HG03175 (cell line): ENCODE measurements around the gene IQGAP2.
"Not testable (repeated sequence)": the region's sequence is repeated elsewhere in the genome, so short reads cannot be mapped to it uniquely, and the experiment has no call there.

Experiments used
- ATAC-seq: cut with Tn5 transposase; IDR thresholded peaks from one replicate; pipeline ENCODE4 v1.9.1; 2021; ENCODE audit warnings: mild to moderate bottlenecking, moderate library complexity; ENCODE audit not compliant: unreplicated experiment

IQGAP2 gene

GRCh38 chr5:76414788-76415187, 11.7 kb downstream of the IQGAP2 start:
- ATAC-seq = no peak

DNA sequence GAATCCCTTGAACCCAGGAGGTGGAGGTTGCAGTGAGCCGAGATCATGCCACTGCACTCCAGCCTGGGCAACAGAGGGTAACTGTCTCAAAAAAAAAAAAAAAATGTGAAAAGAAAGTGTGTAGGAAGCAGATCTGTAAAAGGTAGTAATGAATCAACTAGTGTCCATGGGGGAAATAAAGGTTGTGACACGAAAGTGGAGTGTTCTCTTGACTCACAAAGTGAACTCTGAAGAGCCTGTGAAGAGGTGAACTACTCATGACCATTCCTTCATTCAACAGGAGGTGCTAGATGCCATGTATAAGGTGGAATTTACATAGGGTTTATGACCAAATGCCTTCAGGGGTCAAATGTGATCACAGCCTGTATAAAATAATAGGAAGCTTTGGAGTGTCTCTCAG, 12.8 kb downstream of the IQGAP2 start:
- ATAC-seq = no peak

GRCh38 chr5:76419597-76420298, 16.7 kb downstream of the IQGAP2 start:
- no peak for ATAC-seq

- no peak for ATAC-seq
Observed at GRCh38 chr5:76422227-76422626, 19.1 kb downstream of the IQGAP2 start.

DNA sequence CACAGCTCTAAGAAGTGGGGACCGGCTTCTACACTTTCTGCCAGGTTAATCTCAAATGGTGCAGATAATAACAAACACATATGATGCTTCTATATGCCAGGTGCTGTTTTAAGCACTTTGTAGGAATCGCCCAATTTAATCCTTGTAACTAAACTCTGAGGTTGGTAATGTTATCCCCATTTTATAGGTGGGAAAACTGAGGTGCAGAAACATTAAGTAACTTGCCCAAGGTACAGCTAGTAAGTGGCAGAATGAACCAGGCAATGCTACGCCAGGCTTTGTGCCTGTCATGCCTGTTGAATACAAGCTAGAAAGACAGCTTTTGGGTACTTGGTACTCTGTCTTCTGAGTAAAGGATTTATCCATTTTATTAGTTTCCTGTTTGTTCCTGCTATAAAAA, 19.7 kb downstream of the IQGAP2 start:
- ATAC-seq = no peak

DNA sequence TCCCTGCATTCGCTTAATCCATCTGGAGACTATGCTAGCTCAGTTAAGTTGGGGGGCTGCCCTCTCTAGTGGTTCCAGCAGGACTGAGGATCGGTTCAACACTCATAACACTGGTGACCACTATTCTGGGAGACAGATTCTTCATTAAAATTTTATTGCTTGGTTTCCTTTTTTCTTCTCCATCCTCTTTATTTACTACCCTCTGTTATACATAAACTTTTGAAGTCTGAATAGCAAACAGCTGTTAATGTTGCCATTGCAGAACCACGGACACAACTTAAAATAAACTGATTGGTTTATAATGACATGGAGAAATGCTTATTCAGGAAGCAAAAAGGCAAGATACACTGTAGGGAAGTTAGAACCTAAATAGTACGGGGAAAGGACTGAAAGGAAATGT, 22.1 kb downstream of the IQGAP2 start:
- ATAC-seq = no peak

DNA sequence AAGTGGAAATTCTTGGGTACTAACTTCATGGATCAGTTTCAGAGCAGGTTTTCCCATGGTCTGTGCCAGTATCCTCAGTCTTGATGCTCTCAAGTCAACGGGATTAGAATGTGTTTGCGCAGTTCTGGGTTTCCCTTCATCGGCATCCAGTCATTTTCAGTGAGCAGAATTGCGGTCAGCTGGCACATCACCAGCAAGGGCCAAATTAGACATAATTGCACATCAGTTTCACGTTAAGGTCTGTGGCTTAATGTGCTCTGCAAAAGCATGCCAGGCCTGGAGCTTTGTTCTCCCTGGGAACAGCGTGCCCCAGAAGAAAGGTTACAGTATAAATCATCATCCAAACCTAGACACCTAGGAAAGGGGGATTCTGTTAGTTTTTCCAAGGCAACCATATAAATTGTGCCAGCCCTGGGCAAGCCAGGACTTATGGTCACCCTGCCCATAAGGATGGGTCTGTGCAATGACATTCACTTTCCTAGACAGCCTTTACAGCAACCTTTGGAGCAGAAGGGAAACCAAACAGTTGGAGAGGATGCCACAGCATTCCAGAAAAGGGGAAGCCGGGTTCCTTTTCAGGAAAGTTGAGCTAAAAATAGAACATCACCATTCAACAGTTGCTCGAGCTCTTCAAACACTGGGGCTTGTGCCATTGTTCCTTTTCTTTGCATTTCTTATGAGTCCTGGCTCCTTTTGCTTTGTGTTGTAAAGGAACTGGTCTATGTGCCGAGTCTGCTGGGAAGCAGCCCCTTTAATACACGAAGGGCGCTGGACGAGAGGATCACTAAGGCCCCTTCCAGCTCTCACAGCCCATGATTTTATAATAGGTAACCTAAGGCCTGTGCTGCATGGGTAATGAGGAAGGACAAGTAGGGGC, 23.1 kb downstream of the IQGAP2 start:
- no peak for ATAC-seq

- ATAC-seq = no peak
Observed at GRCh38 chr5:76427206-76428140, 24.4 kb downstream of the IQGAP2 start.

- ATAC-seq = not testable (repeated sequence)
Observed at GRCh38 chr5:76428550-76428949, 25.5 kb downstream of the IQGAP2 start.

GRCh38 chr5:76433261-76433660, 30.2 kb downstream of the IQGAP2 start:
- ATAC-seq = no peak

DNA sequence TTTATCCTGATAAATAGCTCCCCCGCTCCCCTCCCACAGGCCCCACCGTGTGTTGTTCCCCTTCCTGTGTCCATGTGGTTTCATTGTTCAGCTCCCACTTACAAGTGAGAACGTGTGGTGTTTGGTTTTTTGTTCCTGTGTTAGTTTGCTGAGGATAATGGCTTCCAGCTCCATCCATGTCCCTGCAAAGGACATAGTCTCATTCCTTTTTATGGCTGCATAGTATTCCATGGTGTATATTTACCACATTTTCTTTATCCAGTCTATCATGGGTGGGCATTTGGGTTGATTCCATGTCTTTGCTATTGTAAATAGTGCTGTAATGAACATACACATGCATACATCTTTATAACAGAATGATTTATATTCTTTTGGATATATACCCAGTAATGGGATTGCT, 34.4 kb downstream of the IQGAP2 start:
- ATAC-seq = not testable (repeated sequence)

DNA sequence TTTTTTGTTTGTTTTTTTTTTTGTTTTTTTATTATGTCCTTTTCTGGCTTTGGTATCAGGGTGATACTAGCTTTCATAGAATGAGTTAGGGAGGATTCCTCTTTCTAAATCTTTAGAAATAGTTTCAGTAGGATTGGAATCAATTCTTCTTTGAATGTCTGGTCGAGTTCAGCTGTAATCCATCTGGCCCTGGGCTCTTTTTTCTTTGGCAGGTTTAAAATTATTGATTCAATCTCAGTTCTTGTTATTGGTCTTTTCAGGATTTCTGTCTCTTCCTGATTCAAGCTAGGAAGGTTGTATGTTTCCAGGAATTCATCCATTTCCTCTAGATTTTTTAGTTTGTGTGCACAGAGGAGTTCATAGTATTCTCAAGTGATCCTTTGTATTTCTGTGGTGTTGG, 34.9 kb downstream of the IQGAP2 start:
- no peak for ATAC-seq

GRCh38 chr5:76439201-76439600, 36.1 kb downstream of the IQGAP2 start:
- ATAC-seq = no peak

DNA sequence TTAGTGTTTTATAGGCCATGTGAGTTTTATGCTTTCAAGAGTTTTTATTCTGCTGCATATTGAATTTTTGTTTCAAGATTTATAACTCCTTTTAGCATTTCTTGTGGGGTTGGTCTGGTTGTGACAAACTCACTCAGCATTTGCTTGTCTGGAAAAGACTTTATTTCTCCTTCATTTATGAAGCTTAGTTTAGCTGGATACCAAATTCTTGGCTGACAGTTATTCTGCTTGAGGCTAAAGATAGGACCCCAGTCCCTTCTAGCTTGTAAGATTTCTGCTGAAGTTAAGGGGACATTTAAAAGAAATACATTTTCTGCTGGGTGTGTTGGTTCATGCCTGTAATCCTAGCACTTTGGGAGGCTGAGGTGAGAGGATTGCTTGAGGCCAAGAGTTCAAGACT, 36.8 kb downstream of the IQGAP2 start:
- ATAC-seq = no peak

GRCh38 chr5:76441101-76441500, 38.0 kb downstream of the IQGAP2 start:
- ATAC-seq = no peak

GRCh38 chr5:76441890-76442673, 39.0 kb downstream of the IQGAP2 start:
- ATAC-seq = no peak

DNA sequence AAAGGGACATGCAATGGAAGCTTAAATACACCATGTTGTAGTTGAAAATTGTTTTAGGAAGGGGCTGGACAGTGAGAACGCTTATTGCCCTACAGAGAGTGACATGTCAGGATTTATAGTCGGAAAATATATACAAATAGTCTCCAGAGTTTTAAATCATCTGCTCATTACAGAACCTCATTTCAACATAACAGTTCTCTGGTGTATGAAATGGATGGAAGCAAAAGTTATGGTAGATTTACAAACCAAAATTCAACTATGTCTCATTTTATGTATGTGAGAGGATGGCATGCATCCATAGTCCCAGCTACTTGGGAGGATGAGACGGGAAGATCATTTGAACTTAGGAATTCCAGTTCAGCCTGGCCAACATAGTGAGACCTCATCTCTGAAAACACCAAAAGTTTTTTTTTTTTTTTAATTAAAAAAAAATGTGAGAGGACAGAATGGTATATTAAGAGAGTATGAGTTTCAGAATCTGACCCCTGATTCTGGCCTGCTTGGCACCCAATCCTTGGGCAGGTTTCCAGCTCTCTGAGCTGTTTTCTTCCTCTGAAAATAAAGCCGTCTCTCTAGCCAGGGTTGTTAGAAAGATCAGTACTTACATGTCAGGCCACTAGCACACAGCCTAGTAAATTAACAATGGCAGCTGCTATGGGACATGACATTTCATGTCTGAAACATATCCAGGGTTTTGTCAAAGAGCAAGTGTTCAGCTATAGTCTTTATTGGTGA, 40.1 kb downstream of the IQGAP2 start:
- ATAC-seq = no peak

DNA sequence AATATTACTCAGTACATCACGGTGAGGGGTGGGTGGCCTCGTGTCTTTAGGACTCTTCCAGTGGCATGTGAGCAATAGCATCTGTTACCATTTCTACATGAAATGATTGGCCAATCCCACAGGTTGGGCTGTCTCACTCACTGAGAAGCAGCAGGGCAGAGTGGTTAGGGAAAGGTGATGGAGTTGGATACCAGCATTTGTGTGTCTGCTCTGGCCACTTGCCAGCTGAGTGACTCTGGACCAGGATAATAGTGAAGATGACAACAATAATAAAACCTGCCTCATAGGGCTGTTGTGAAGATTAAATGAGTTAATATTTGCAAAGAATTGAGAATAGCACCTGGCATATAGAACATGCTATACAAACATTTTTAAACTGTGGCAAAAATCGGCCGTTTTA, 42.0 kb downstream of the IQGAP2 start:
- ATAC-seq = no peak

DNA sequence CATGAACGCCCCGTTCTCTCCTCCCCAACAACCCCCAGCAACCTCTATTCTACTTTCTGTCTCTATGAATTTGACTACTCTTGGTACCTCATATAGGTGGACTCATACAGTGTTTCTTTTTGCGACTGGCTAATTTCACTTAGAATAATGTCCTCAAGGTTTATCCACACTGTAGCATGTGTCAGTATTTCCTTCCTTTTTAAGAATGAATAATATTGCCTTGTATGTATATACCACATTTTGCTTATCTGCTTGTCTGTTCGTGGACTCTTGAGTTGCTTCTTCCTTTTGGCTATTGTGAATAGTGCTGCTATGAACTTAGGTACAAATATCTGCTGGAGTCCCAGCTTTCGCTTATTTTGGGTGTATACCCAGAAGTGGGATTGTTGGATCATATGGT, 42.7 kb downstream of the IQGAP2 start:
- no peak for ATAC-seq

DNA sequence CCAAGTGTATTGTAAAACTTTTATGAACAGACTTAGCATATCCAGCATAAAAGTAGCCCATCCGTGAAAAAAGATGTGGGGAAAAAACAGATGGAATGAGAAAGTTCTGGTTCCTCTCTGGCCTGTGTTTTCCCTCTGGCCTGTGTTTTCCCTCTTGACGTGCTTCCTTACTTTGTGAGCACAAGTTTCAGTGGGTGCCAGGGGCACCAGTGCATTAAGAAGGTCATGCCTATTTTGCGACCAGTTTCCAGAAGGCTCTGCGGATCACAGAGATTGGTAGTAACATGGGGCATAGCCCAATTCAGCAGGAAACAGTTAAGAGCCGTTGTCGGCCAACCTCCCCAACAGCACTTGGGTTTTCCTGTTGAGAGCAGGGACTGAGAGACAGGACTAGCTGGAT, 43.7 kb downstream of the IQGAP2 start:
- no peak for ATAC-seq
